ENCODE results near the gene GLI3. TPM values are rescaled to one million over a fixed set of nuclear protein-coding genes. Genes with fewer than 3 reads are reported as not detected.

The GLI3 gene
- total and polyA plus RNA-seq, 2 of the 8 experiments (the other 6 are each of a cell fraction or from before 2014, with no cell fraction given) = 8.0 to 31.1 TPM

DNA sequence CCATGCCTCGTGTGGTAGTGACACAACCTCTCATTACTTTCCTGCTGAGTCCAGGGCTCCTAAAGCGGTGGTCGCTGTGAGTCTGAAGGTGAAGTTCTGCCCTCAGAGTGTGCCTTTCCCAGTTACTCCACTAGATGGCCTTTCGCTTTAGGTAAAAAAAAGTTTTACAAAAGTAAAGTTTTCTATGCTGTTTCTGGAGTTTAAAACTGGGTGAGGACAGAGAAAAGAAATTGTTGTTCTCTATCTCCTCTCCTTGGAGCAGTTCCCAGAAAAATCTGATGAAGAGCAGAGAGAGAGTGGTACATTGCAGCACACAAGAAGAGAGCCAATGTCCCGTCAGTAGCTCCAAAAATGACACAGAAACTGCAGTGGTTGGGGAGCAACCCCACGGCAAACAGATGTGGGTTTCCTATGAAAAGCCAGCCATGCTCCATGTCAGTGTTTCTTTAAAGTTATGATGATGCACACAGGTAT is 257.1 kb downstream of the GLI3 start:
- FAIRE-seq = peak; percentile 62
- Histone ChIP-seq H3K18ac (ENCODE audit: extremely low read depth, low read length) (no peak overlapping the region), H3K23me2 (ENCODE audit: low read depth, low read length) (no peaks in the 10 kb centered on the region), H3K4me3 (ENCODE audit: extremely low read depth in 1 of 4, insufficient read depth in 2 of 4, low read depth in 3 of 4, low read length in 4 of 4) (no peak overlapping the region), H2AFZ (ENCODE audit: low read length) (no peak overlapping the region), H2BK15ac (ENCODE audit: low read length) (no peak overlapping the region), H4K91ac (replicated peaks; ENCODE audit: insufficient read length, low read length) (no peak overlapping the region), H2BK20ac (ENCODE audit: low read length) (no peak overlapping the region), H3K9me3 (ENCODE audit: insufficient read depth in 2 of 2, low read depth in 1 of 2, low read length in 1 of 2) (no peaks in the 10 kb centered on the region), H3K4me1 (replicated peaks in 1 of 4; ENCODE audit: control insufficient read depth in 3 of 4, insufficient read depth in 4 of 4, low read length in 3 of 4) (peaks cover 0 to 11% (median 4%) of the 10 kb centered on the region in 4 experiments; a peak in 5 of 7 replicates), H3K4ac (replicated peaks; ENCODE audit: insufficient read length, low read depth, low read length) (no peak overlapping the region), H2BK120ac (replicated peaks; ENCODE audit: low read depth, low read length) (no peak overlapping the region), H4K8ac (ENCODE audit: extremely low read depth, insufficient read depth, low read length) (no peak overlapping the region), H2BK5ac (ENCODE audit: low read depth, low read length) (no peak overlapping the region), H3K9ac (replicated peaks in 1 of 4; ENCODE audit: extremely low read depth in 1 of 4, low read depth in 3 of 4, low read length in 3 of 4) (no peak overlapping the region), H3K4me2 (ENCODE audit: insufficient read depth in 1 of 2, low read depth in 2 of 2, low read length in 2 of 2) (no peak overlapping the region), H3K23ac (ENCODE audit: insufficient read length) (no peak overlapping the region), H2BK12ac (ENCODE audit: low read depth, low read length) (no peak overlapping the region), H3K14ac (ENCODE audit: insufficient read length) (no peak overlapping the region), H3K36me3 (ENCODE audit: control insufficient read depth in 2 of 4, insufficient read depth in 4 of 4, low read length in 3 of 4) (peaks cover 0 to 4% (median 1%) of the 10 kb centered on the region in 4 experiments; a peak in 2 of 8 replicates), H4K5ac (ENCODE audit: insufficient read length, low read depth, low read length) (no peak overlapping the region), H3K27me3 (replicated peaks in 1 of 4; ENCODE audit: control insufficient read depth in 3 of 4, extremely low read depth in 1 of 4, insufficient read depth in 3 of 4, low read length in 3 of 4) (peaks cover 0 to 1% (median 0%) of the 10 kb centered on the region in 4 experiments; a peak in 2 of 7 replicates), H3K79me1 (ENCODE audit: low read depth, low read length) (no peaks in the 10 kb centered on the region), H3K27ac (ENCODE audit: low read depth, low read length) (no peak overlapping the region), H3K79me2 (ENCODE audit: control insufficient read depth in 1 of 2, insufficient read depth in 2 of 2, low read length in 2 of 2) (no peaks in the 10 kb centered on the region), H4K20me1 (replicated peaks in 1 of 2; ENCODE audit: control insufficient read depth in 1 of 2, insufficient read depth in 2 of 2, low read length in 2 of 2) (no peaks in the 10 kb centered on the region), H3K56ac (replicated peaks; ENCODE audit: insufficient read length, low read depth, low read length) (no peak overlapping the region), H2AK5ac (ENCODE audit: low read depth, low read length) (no peak overlapping the region)
- WGBS, 2 experiments (ENCODE audit: extremely low coverage in 1 of 2, insufficient coverage in 1 of 2, insufficient read length in 1 of 2, insufficient replicate concordance in 2 of 2, low coverage in 1 of 2, low lambda C conversion rate in 2 of 2, missing lambda C conversion rate in 1 of 2) = 47% methylated on average over 6 of the region's 6 CpGs; no CpG with 5 or more reads in 1 of the 2 experiments
- DNase-seq (ENCODE audit: low read depth in 1 of 2, low spot score in 2 of 2) = peak in 1 of 2 experiments; percentile 57
- POLR2A ChIA-PET (ENCODE audit: partially characterized antibody) = interaction anchor here (0.7 kb wide), 1 partner anchor 258 kb away, joined by 3 read pairs; the partner anchor contains the start of gene GLI3
- CTCF ChIA-PET (ENCODE audit: partially characterized antibody) = interaction anchor here (0.6 to 9.2 kb wide), 62 partner anchors 9 to 1722 kb away, joined by 3 to 117 read pairs (median 4); no protein-coding TSS in a partner anchor
- no peak for TF ChIP-seq TAF1 (IDR thresholded peaks at IDR 0.05; ENCODE audit: low read depth, low read length)
- no peak for TF ChIP-seq CHD2 (IDR thresholded peaks at IDR 0.05; ENCODE audit: low read length)
- TF ChIP-seq, protein P1, sequence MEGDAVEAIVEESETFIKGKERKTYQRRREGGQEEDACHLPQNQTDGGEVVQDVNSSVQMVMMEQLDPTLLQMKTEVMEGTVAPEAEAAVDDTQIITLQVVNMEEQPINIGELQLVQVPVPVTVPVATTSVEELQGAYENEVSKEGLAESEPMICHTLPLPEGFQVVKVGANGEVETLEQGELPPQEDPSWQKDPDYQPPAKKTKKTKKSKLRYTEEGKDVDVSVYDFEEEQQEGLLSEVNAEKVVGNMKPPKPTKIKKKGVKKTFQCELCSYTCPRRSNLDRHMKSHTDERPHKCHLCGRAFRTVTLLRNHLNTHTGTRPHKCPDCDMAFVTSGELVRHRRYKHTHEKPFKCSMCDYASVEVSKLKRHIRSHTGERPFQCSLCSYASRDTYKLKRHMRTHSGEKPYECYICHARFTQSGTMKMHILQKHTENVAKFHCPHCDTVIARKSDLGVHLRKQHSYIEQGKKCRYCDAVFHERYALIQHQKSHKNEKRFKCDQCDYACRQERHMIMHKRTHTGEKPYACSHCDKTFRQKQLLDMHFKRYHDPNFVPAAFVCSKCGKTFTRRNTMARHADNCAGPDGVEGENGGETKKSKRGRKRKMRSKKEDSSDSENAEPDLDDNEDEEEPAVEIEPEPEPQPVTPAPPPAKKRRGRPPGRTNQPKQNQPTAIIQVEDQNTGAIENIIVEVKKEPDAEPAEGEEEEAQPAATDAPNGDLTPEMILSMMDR (IDR thresholded peaks at IDR 0.05; ENCODE audit: control extremely low read depth in 1 of 3, insufficient read depth in 1 of 3, low read depth in 1 of 3, low read length in 3 of 3) = peak; percentile 61 to 70 (median 61)
- no peak for TF ChIP-seq EZH2 (IDR thresholded peaks at IDR 0.05; ENCODE audit: low read depth, low read length, severe bottlenecking)
- TF ChIP-seq RAD21 (IDR thresholded peaks at IDR 0.05 in 1 of 2, conservative IDR thresholded peaks at IDR 0.05 in 1 of 2; ENCODE audit: low read depth in 2 of 2, low read length in 2 of 2) = peak; percentile 63 to 65
- no peak for TF ChIP-seq CTBP2 (IDR thresholded peaks at IDR 0.05; ENCODE audit: borderline replicate concordance, insufficient read depth, insufficient read length, low read length)
- no peak for TF ChIP-seq KDM4A (IDR thresholded peaks at IDR 0.05; ENCODE audit: low read depth, low read length, severe bottlenecking)
- no peak for TF ChIP-seq BRCA1 (IDR thresholded peaks at IDR 0.05; ENCODE audit: low read depth, low read length)
- no peak for TF ChIP-seq POLR2A (IDR thresholded peaks at IDR 0.05; ENCODE audit: control extremely low read depth in 1 of 2, low read depth in 2 of 2, low read length in 2 of 2)
- no peak for TF ChIP-seq YY1 (IDR thresholded peaks at IDR 0.05; ENCODE audit: low read depth, low read length)
